Choroid plexus epithelial cell (primary cell): ENCODE results near the gene MOCOS.

Source experiments
- DNase-seq: peaks from one replicate; pipeline ENCODE4 v3.0.0-alpha.2; 2010; ENCODE audit warnings: low read depth
- H3K4me3 ChIP-seq: 2 replicates; pipeline ENCODE4 v1.5.1; 2011; ENCODE audit warnings: low read depth, mild to moderate bottlenecking, control low read depth, low read length, moderate library complexity
- CTCF ChIP-seq: conservative IDR thresholded peaks from 2 replicates; pipeline ENCODE4 v1.5.1; 2011; ENCODE audit warnings: low read depth, mild to moderate bottlenecking, control low read depth, inconsistent platforms, low read length, moderate library complexity

Gene MOCOS

GRCh38 chr18:36314754-36315153, 127.5 kb downstream of the MOCOS start:
- DNase-seq = peak; percentile 89
- no peak for TF ChIP-seq CTCF
- no peak overlapping the region for H3K4me3 ChIP-seq

DNA sequence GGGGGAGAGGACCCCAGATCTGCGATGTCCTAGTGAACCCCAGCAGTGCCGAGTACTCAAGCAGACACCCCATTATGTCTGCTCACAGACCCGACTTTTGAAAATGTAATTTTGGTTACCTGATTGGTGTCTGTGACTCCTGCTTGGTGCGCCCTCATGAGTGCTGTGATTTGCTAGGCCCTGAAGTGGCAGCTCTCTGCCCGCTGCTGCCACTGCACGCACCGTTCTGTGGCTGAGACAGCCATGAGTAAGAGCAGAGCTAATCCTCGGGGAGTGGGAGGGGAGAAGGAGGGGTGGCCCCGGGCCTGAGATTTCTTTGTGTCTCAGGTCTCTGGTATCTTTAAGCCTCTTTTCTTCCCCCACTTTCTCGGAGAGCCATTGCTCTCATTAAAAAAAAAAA, 128.4 kb downstream of the MOCOS start:
- no peak for DNase-seq
- TF ChIP-seq CTCF = no peak
- H3K4me3 ChIP-seq = no peak overlapping the region

GRCh38 chr18:36316246-36316645, 128.9 kb downstream of the MOCOS start:
- TF ChIP-seq CTCF = no peak
- no peak overlapping the region for H3K4me3 ChIP-seq
- DNase-seq = no peak
